Measurements from ENCODE around the gene FBXO30.

Gene FBXO30

GRCh38 chr6:145761584-145761983, 53.0 kb downstream of the FBXO30 start:
- 0 out of 2 replicates have a peak overlapping the region, but pooled peaks have one; percentile 7 for H3K4me2 ChIP-seq

GRCh38 chr6:145758113-145758512, 56.5 kb downstream of the FBXO30 start:
- TF ChIP-seq Cebpa-rat (IDR thresholded peaks at IDR 0.05), result no peak
- no peaks in the 10 kb centered on the region for H3K27me3 ChIP-seq
- no peak overlapping the region for H3K4me3 ChIP-seq

More at GRCh38 chr6:145761584-145761983, 53.0 kb downstream of the FBXO30 start:
- H3K4me3 ChIP-seq, result no peak overlapping the region
- no peaks in the 10 kb centered on the region for H4K20me1 ChIP-seq
- no peaks in the 10 kb centered on the region for H3K36me3 ChIP-seq
- H3K9me3 ChIP-seq, result no peaks in the 10 kb centered on the region
- H3K4me1 ChIP-seq, result peaks cover 6% of the 10 kb centered on the region; the same call in 1 of the 2 replicates
- H3K27me3 ChIP-seq, result no peaks in the 10 kb centered on the region
- no peak overlapping the region for H3K27ac ChIP-seq
- H3K9ac ChIP-seq, result no peak overlapping the region
- TF ChIP-seq Cebpa-rat (IDR thresholded peaks at IDR 0.05), result no peak

GRCh38 chr6:145756170-145756662, 58.4 kb downstream of the FBXO30 start:
- no peaks in the 10 kb centered on the region for H4K20me1 ChIP-seq
- no peak overlapping the region for H3K4me3 ChIP-seq
- no peak overlapping the region for H3K9ac ChIP-seq
- no peak overlapping the region for H3K27ac ChIP-seq
- no peak overlapping the region for H3K4me2 ChIP-seq
- H3K27me3 ChIP-seq, result no peaks in the 10 kb centered on the region
- peaks cover 6% of the 10 kb centered on the region; the same call in 1 of the 2 replicates for H3K4me1 ChIP-seq
- no peak for TF ChIP-seq Cebpa-rat (IDR thresholded peaks at IDR 0.05)
- no peaks in the 10 kb centered on the region for H3K9me3 ChIP-seq
- H3K36me3 ChIP-seq, result no peaks in the 10 kb centered on the region

More at GRCh38 chr6:145758113-145758512, 56.5 kb downstream of the FBXO30 start:
- no peaks in the 10 kb centered on the region for H3K36me3 ChIP-seq
- H3K9me3 ChIP-seq, result no peaks in the 10 kb centered on the region
- peaks cover 11% of the 10 kb centered on the region; the same call in 1 of the 2 replicates for H3K4me1 ChIP-seq
- H3K9ac ChIP-seq, result no peak overlapping the region
- no peak overlapping the region for H3K27ac ChIP-seq
- H3K4me2 ChIP-seq, result no peak overlapping the region
- no peaks in the 10 kb centered on the region for H4K20me1 ChIP-seq

GRCh38 chr6:145755682-145756081, 58.9 kb downstream of the FBXO30 start:
- TF ChIP-seq Cebpa-rat (IDR thresholded peaks at IDR 0.05), result no peak
- Histone ChIP-seq H3K4me2 (no peak overlapping the region), H3K27ac (no peak overlapping the region), H3K4me1 (peaks cover 6% of the 10 kb centered on the region; the same call in 1 of the 2 replicates), H3K4me3 (no peak overlapping the region), H3K9me3 (no peaks in the 10 kb centered on the region), H3K27me3 (no peaks in the 10 kb centered on the region), H3K9ac (no peak overlapping the region), H3K36me3 (no peaks in the 10 kb centered on the region), H4K20me1 (no peaks in the 10 kb centered on the region)

GRCh38 chr6:145752638-145753037, 62.0 kb downstream of the FBXO30 start:
- Histone ChIP-seq H3K4me2 (no peak overlapping the region), H3K4me1 (peaks cover 6% of the 10 kb centered on the region; the same call in 1 of the 2 replicates), H4K20me1 (no peaks in the 10 kb centered on the region), H3K4me3 (no peak overlapping the region), H3K9me3 (0 out of 2 replicates have a peak, but pooled peaks cover 3% of the 10 kb centered on the region), H3K27ac (no peak overlapping the region), H3K27me3 (no peaks in the 10 kb centered on the region), H3K9ac (no peak overlapping the region), H3K36me3 (no peaks in the 10 kb centered on the region)
- TF ChIP-seq Cebpa-rat (IDR thresholded peaks at IDR 0.05), result no peak

- no peak overlapping the region for H3K4me2 ChIP-seq
- no peaks in the 10 kb centered on the region for H4K20me1 ChIP-seq
- 0 out of 2 replicates have a peak, but pooled peaks cover 3% of the 10 kb centered on the region for H3K9me3 ChIP-seq
- no peak overlapping the region for H3K9ac ChIP-seq
- H3K27ac ChIP-seq, result no peak overlapping the region
- H3K36me3 ChIP-seq, result no peaks in the 10 kb centered on the region
- H3K4me3 ChIP-seq, result no peak overlapping the region
- no peak for TF ChIP-seq Cebpa-rat (IDR thresholded peaks at IDR 0.05)
- no peaks in the 10 kb centered on the region for H3K27me3 ChIP-seq
- no peaks in the 10 kb centered on the region for H3K4me1 ChIP-seq
These were observed 65.0 kb downstream of the FBXO30 start for GRCh38 chr6:145749632-145750031.

GRCh38 chr6:145745861-145746260, 68.7 kb downstream of the FBXO30 start:
- no peak overlapping the region for H3K9ac ChIP-seq
- no peaks in the 10 kb centered on the region for H3K4me1 ChIP-seq
- 0 out of 2 replicates have a peak, but pooled peaks cover 3% of the 10 kb centered on the region for H3K9me3 ChIP-seq
- no peaks in the 10 kb centered on the region for H3K27me3 ChIP-seq
- H3K4me2 ChIP-seq, result no peak overlapping the region
- no peak overlapping the region for H3K27ac ChIP-seq
- TF ChIP-seq Cebpa-rat (IDR thresholded peaks at IDR 0.05), result no peak
- H3K4me3 ChIP-seq, result no peak overlapping the region
- no peaks in the 10 kb centered on the region for H3K36me3 ChIP-seq
- H4K20me1 ChIP-seq, result no peaks in the 10 kb centered on the region

GRCh38 chr6:145744619-145745018, 70.0 kb downstream of the FBXO30 start:
- Histone ChIP-seq H4K20me1 (no peaks in the 10 kb centered on the region), H3K4me3 (no peak overlapping the region), H3K27ac (no peak overlapping the region), H3K27me3 (no peaks in the 10 kb centered on the region), H3K4me1 (no peaks in the 10 kb centered on the region), H3K36me3 (no peaks in the 10 kb centered on the region), H3K4me2 (no peak overlapping the region), H3K9ac (no peak overlapping the region), H3K9me3 (peaks cover 8% of the 10 kb centered on the region; the same call in 1 of the 2 replicates)
- TF ChIP-seq Cebpa-rat (IDR thresholded peaks at IDR 0.05), result no peak
